GM18499 (cell line): ENCODE measurements around the gene FBXW8.

Experiments used
- ATAC-seq: cut with Tn5 transposase; IDR thresholded peaks from one replicate; pipeline ENCODE4 v1.9.1; 2021; ENCODE audit warnings: moderate number of reproducible peaks; ENCODE audit not compliant: insufficient read depth, unreplicated experiment

The FBXW8 gene

DNA sequence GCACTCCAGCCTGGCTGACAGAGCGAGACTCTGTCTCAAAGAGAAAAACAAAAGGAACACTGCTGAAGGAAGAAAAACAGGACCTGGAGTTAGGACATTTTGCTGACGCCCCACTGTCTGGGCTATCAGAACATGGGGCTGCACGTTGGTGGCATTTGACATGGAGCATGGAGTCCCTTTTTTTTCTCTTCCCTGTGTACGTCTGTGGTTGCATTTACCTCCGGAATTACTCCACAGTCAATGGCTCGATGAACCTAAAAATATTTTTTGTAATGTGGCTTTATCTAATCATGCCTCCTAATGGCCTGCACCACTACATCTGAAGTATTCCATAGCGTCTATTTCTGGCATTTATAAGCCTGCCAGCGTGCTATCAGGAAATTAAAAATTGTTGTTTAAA is 157.7 kb downstream of the FBXW8 start:
- ATAC-seq: no peak

- no peak for ATAC-seq
These were observed 158.5 kb downstream of the FBXW8 start for GRCh38 chr12:117069101-117069797.

DNA sequence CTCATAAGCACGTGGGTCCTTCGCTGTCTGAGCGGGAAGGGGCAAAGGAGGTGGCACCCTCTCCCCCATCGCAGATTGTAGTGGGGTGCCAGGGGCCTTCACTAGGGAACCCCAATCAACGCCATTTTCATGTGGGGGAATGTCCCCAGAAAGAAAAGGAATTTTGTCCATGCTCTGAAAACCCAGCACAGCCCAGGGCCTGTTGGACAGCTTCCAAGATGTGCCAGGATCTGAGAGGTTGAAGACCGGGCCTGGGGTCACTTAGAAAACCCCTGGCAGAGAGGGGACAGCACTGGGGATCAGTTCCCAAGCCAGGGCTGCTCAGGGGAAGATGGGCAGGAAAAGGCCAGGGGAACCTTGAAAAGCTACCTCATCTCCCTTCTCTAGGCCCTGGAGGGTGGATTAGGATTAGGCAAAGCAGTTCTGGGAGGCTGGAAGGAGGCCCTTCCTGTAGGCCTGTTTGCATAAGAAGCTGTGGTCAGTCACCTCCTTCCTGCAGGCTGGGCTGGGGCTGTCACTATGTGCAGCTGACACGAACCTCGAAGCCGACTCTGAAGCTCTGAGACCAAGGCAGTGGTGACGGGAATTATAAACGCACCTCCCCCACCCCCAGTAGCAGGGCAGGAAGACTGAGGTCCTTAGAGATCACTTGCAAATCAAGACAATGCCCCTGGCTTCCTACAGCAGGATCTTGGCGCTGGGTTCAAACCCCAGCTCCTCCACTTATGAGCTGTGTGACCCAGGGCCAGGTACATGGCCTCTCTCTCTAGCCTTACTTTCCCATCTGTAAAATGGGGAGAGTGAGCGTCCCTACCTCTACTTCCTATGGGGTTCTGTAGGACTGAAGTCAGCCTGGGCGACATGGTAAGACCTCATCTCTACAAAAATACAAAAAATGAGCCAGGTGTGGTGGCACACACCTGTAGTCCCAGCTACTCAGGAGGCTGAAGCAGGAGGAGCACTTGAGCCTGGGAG is 159.5 kb downstream of the FBXW8 start:
- ATAC-seq: no peak

DNA sequence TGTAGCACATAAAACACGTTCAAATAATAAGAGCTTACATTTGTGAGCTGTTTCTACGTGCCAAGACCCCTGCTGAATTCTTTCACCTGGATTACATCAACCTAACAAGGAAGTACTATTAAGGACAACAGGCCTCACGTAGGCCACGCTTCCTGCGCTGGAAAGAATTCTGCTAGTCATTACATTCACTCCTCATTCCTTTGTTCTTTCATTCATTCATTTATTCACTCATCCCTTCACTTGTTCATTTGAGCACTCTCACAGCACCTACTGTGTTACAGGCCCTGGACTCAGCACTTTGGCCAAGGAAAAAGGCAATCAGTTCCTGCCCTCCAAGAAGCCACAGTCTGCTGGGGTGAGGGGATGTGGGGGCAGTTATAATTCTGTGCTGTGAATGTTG is 160.3 kb downstream of the FBXW8 start:
- ATAC-seq: no peak

GRCh38 chr12:117072106-117072505 is 161.4 kb downstream of the FBXW8 start:
- ATAC-seq: no peak

DNA sequence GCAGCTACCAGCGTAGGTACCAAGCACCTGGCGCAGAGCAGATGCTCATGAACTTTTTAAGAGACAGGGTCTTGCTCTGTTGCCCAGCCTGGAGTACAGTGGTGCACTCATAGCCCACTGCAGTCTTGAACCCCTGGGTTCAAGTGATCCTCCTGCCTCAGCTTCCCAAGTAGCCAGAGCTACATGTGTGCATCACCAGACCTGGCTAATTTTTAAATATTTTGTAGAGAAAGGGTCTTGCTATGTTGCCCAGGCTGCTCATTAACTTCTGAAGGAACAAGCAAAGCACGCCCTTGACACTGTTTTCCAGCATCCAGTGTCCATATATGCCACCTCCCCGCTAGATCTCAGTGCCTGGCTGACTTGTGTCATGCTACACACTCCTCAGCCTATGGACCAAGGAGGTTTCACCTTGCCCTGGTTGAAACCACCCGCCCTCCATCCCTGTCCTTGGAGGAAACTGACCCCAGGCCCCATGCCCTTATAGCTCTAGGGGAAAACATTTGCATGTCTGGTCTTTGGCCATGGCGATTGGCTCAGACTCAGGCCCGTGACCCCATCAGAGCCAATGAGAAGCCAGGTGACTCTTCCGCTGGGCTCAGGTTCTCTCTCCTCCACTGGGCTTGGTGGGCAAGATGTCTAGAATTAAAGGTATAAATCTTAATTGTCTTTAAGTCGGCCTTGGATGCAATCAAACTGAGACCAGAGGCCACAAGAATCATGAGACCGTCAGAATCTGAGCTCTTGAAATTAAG is 162.2 kb downstream of the FBXW8 start:
- ATAC-seq: no peak

GRCh38 chr12:117073611-117074010 is 162.9 kb downstream of the FBXW8 start:
- no peak for ATAC-seq

- ATAC-seq: no peak
These were observed 165.9 kb downstream of the FBXW8 start for GRCh38 chr12:117076410-117077372.

GRCh38 chr12:117079487-117079886 is 168.7 kb downstream of the FBXW8 start:
- no peak for ATAC-seq

- no peak for ATAC-seq
These were observed 170.0 kb downstream of the FBXW8 start for GRCh38 chr12:117080661-117081144.
